Osteoblast (primary cell): ENCODE results near the gene SMIM21. TPM values are rescaled to one million over a fixed set of nuclear protein-coding genes. Genes with fewer than 3 reads are reported as not detected.

Source experiments
- DNase-seq: peaks from one replicate; pipeline ENCODE4 v3.0.0; 2011; ENCODE audit warnings: low spot score, mixed read lengths; ENCODE audit not compliant: insufficient read length; ENCODE audit errors: missing footprints
- H2AFZ ChIP-seq: 2 replicates; pipeline ENCODE4 v1.6.0; 2011; ENCODE audit warnings: mild to moderate bottlenecking, low read length
- H3K27ac ChIP-seq: 2 replicates; pipeline ENCODE4 v1.5.1; 2011; ENCODE audit warnings: mild to moderate bottlenecking, low read depth, low read length, moderate library complexity
- H3K27me3 ChIP-seq: 2 replicates; pipeline ENCODE4 v1.6.0; 2012; ENCODE audit warnings: mild to moderate bottlenecking, control low read depth, inconsistent platforms, low read length, moderate library complexity; ENCODE audit not compliant: insufficient read depth
- H3K36me3 ChIP-seq: 2 replicates; pipeline ENCODE4 v1.5.1; 2011; ENCODE audit warnings: mild to moderate bottlenecking, low read length, control low read depth, moderate library complexity; ENCODE audit not compliant: insufficient read depth
- H3K4me1 ChIP-seq: 2 replicates; pipeline ENCODE4 v1.5.1; 2011; ENCODE audit warnings: mild to moderate bottlenecking, low read length, control low read depth, moderate library complexity; ENCODE audit not compliant: insufficient read depth
- H3K4me2 ChIP-seq: 2 replicates; pipeline ENCODE4 v1.6.0; 2011; ENCODE audit warnings: mild to moderate bottlenecking, low read length; ENCODE audit not compliant: insufficient read depth
- H3K4me3 ChIP-seq: fragments of 200-600 bp; sonication (generic); 3 replicates; pipeline ENCODE4 v1.5.1; 2012; ENCODE audit warnings: mild to moderate bottlenecking, low read length, inconsistent platforms; ENCODE audit not compliant: insufficient read depth
- H3K79me2 ChIP-seq: 2 replicates; pipeline ENCODE4 v1.6.0; 2012; ENCODE audit warnings: mild to moderate bottlenecking, low read length, control low read depth, inconsistent platforms; ENCODE audit not compliant: insufficient read depth
- H3K9me3 ChIP-seq: 2 replicates; pipeline ENCODE4 v1.5.1; 2011; ENCODE audit warnings: low read depth, low read length, control low read depth
- H4K20me1 ChIP-seq: 2 replicates; pipeline ENCODE4 v1.6.0; 2012; ENCODE audit warnings: mild to moderate bottlenecking, low read length, control low read depth; ENCODE audit not compliant: insufficient read depth
- CTCF ChIP-seq: IDR thresholded peaks from 2 replicates; pipeline ENCODE4 v1.5.1; 2011; ENCODE audit warnings: mild to moderate bottlenecking, low read depth, low read length, moderate library complexity; ENCODE audit errors: extremely low read depth
- total RNA-seq: library from RNA; depleted of rRNA; stranded (reverse); fragments of >200 nt; gene quantifications from 2 replicates; pipeline ENCODE4 v1.2.3, GENCODE V29; 2012

The SMIM21 gene
- total RNA-seq, 1 donor, result not detected

GRCh38 chr18:75467281-75467795, 39.8 kb upstream of the SMIM21 start:
- H3K4me1 ChIP-seq, result no peaks in the 10 kb centered on the region
- no peak overlapping the region for H3K27ac ChIP-seq
- no peak overlapping the region for H3K4me2 ChIP-seq
- no peak for DNase-seq
- no peaks in the 10 kb centered on the region for H4K20me1 ChIP-seq
- no peak overlapping the region for H2AFZ ChIP-seq
- no peaks in the 10 kb centered on the region for H3K79me2 ChIP-seq
- no peaks in the 10 kb centered on the region for H3K36me3 ChIP-seq
- H3K27me3 ChIP-seq, result no peaks in the 10 kb centered on the region
- H3K4me3 ChIP-seq, result no peak overlapping the region
- no peaks in the 10 kb centered on the region for H3K9me3 ChIP-seq
- TF ChIP-seq CTCF, result no peak

- H3K36me3 ChIP-seq, result no peaks in the 10 kb centered on the region
- H3K27ac ChIP-seq, result no peak overlapping the region
- H3K27me3 ChIP-seq, result no peaks in the 10 kb centered on the region
- H3K4me3 ChIP-seq, result no peak overlapping the region
- no peaks in the 10 kb centered on the region for H3K4me1 ChIP-seq
- H2AFZ ChIP-seq, result no peak overlapping the region
- no peak for TF ChIP-seq CTCF
- no peaks in the 10 kb centered on the region for H3K79me2 ChIP-seq
- H3K9me3 ChIP-seq, result no peaks in the 10 kb centered on the region
- H4K20me1 ChIP-seq, result no peaks in the 10 kb centered on the region
- no peak overlapping the region for H3K4me2 ChIP-seq
- DNase-seq, result no peak
These were observed 36.9 kb upstream of the SMIM21 start for GRCh38 chr18:75464356-75464755.

- Histone ChIP-seq H3K79me2 (no peaks in the 10 kb centered on the region), H3K36me3 (no peaks in the 10 kb centered on the region), H3K4me2 (no peak overlapping the region), H3K27me3 (no peaks in the 10 kb centered on the region), H3K27ac (no peak overlapping the region), H2AFZ (no peak overlapping the region), H4K20me1 (no peaks in the 10 kb centered on the region), H3K4me3 (no peak overlapping the region), H3K4me1 (no peaks in the 10 kb centered on the region), H3K9me3 (no peaks in the 10 kb centered on the region)
- TF ChIP-seq CTCF, result no peak
- DNase-seq, result no peak
These were observed 34.8 kb upstream of the SMIM21 start for GRCh38 chr18:75462178-75462832.

GRCh38 chr18:75456199-75456631, 28.7 kb upstream of the SMIM21 start:
- Histone ChIP-seq H3K27ac (peak overlapping the region; percentile 60), H3K36me3 (no peaks in the 10 kb centered on the region), H4K20me1 (no peaks in the 10 kb centered on the region), H3K4me2 (peak overlapping the region; percentile 95), H3K4me1 (peaks cover 10% of the 10 kb centered on the region), H2AFZ (peak overlapping the region; percentile 91), H3K79me2 (no peaks in the 10 kb centered on the region), H3K4me3 (peak overlapping the region; percentile 77), H3K9me3 (no peaks in the 10 kb centered on the region), H3K27me3 (no peaks in the 10 kb centered on the region)
- peak; percentile 80 for DNase-seq
- no peak for TF ChIP-seq CTCF
